Endothelial cell of umbilical vein (primary cell): Measurements from ENCODE around the gene PI4KA. TPM values are rescaled to one million over a fixed set of nuclear protein-coding genes. Genes with fewer than 3 reads are reported as not detected.

Source experiments
- BruUV-seq: library from RNA; stranded (reverse); fragments of 400-500 nt; replicated peaks from 2 replicates; lab custom pipeline; 2021; lab: Mats Ljungman, UMichigan
- CTCF ChIA-PET: fragments of 300-600, 350-600 bp; sonication (Branson Sonifier 250); formaldehyde crosslinking; loops from one replicate; lab custom pipeline; 2021; ENCODE audit warnings: antibody characterized with exemption, inconsistent platforms; lab: Charles Lee
- POLR2A ChIA-PET: fragments of 300-600, 350-600 bp; sonication (Branson Sonifier 250); formaldehyde crosslinking; loops from one replicate; lab custom pipeline; 2021; ENCODE audit warnings: antibody characterized with exemption, inconsistent platforms; lab: Charles Lee
- DNase-seq: peaks from one replicate; pipeline ENCODE4 v3.0.0-alpha.2; 2011; ENCODE audit warnings: low read depth, low spot score
- FAIRE-seq: peaks from 2 replicates; lab custom pipeline; 2011; peaks lifted over from hg19 to GRCh38; lab: Jason Lieb, UNC
- H2AFZ ChIP-seq: 2 replicates; pipeline ENCODE4 v1.6.0; 2012; ENCODE audit warnings: low read depth, low read length, control low read depth, inconsistent platforms
- H3K27ac ChIP-seq: 2 replicates; pipeline ENCODE4 v1.5.1; 2011; ENCODE audit warnings: low read depth, mild to moderate bottlenecking, control low read depth, low read length, moderate library complexity; ENCODE audit not compliant: insufficient read depth
- H3K27me3 ChIP-seq, 2 experiments: 2 replicates each; pipeline versions ENCODE4 v1.6.0 to v1.6.1; 2011; ENCODE audit warnings: low read length in 2 of 2, mixed read lengths in 1 of 2; ENCODE audit not compliant: control insufficient read depth in 2 of 2, insufficient read depth in 2 of 2
- H3K36me3 ChIP-seq, 2 experiments: 2 replicates in 1 of 2; 3 replicates in 1 of 2; pipeline ENCODE4 v1.5.1; 2011; ENCODE audit warnings: low read length in 2 of 2, mild to moderate bottlenecking in 1 of 2, moderate library complexity in 1 of 2; ENCODE audit not compliant: control insufficient read depth in 2 of 2, insufficient read depth in 2 of 2; ENCODE audit errors: extremely low read depth in 1 of 2
- H3K4me1 ChIP-seq: 3 replicates; pipeline ENCODE4 v1.5.1; 2011; ENCODE audit warnings: mild to moderate bottlenecking, low read length; ENCODE audit not compliant: control insufficient read depth, insufficient read depth; ENCODE audit errors: extremely low read depth
- H3K4me2 ChIP-seq: 2 replicates; pipeline ENCODE4 v1.6.1; 2011; ENCODE audit warnings: low read length, control low read depth, mixed read lengths; ENCODE audit not compliant: insufficient read depth
- H3K4me3 ChIP-seq, 3 experiments: fragments of 200-600 bp in 1 of 3; sonication (generic), shearing (Covaris generic) in 1 of 3; replicated peaks in 1 of 3; 2 replicates each; pipeline ENCODE4 v1.5.1; 2011 to 2016; ENCODE audit warnings: control low read depth in 3 of 3, low read length in 3 of 3, mild to moderate bottlenecking in 2 of 3, inconsistent platforms in 1 of 3, low read depth in 1 of 3, moderate library complexity in 1 of 3; ENCODE audit not compliant: insufficient read depth in 1 of 3
- H3K79me2 ChIP-seq: 2 replicates; pipeline ENCODE4 v1.6.0; 2012; ENCODE audit warnings: low read length, inconsistent platforms; ENCODE audit not compliant: control insufficient read depth, insufficient read depth
- H3K9ac ChIP-seq: replicated peaks from 2 replicates; pipeline ENCODE3; 2011; ENCODE audit warnings: low read length, control low read depth; ENCODE audit not compliant: insufficient read depth; ENCODE audit errors: extremely low read depth
- H3K9me1 ChIP-seq: replicated peaks from 3 replicates; pipeline ENCODE4 v1.6.0; 2011; ENCODE audit warnings: mild to moderate bottlenecking, low read length; ENCODE audit not compliant: control insufficient read depth, insufficient read depth; ENCODE audit errors: extremely low read depth
- H3K9me3 ChIP-seq: replicated peaks from 2 replicates; pipeline ENCODE4 v1.5.1; 2012; ENCODE audit warnings: low read length, inconsistent platforms; ENCODE audit not compliant: control insufficient read depth, insufficient read depth
- H4K20me1 ChIP-seq: replicated peaks from 2 replicates; pipeline ENCODE3; 2011; ENCODE audit warnings: mild to moderate bottlenecking, low read length; ENCODE audit not compliant: control insufficient read depth, insufficient read depth; ENCODE audit errors: extremely low read depth
- CTCF ChIP-seq, 2 donors: IDR thresholded peaks; 1 replicate in 1 of 2; 2 replicates in 1 of 2; pipeline ENCODE4 v1.5.1; 2011; ENCODE audit warnings: low read length in 2 of 2, mild to moderate bottlenecking in 2 of 2, moderate library complexity in 2 of 2, control low read depth in 1 of 2, inconsistent platforms in 1 of 2, low read depth in 1 of 2; ENCODE audit not compliant: insufficient read depth in 1 of 2; ENCODE audit errors: extremely low read depth in 1 of 2
- EZH2 ChIP-seq: IDR thresholded peaks from 2 replicates; pipeline ENCODE4 v1.6.1; 2012; ENCODE audit warnings: borderline replicate concordance, low read depth, mild to moderate bottlenecking, moderate library complexity, low read length, inconsistent platforms; ENCODE audit not compliant: severe bottlenecking
- FOS ChIP-seq: IDR thresholded peaks from 2 replicates; pipeline ENCODE4 v1.6.1; 2011; ENCODE audit warnings: mild to moderate bottlenecking, low read length, moderate library complexity, borderline replicate concordance; ENCODE audit not compliant: insufficient read depth
- GATA2 ChIP-seq: IDR thresholded peaks from 2 replicates; pipeline ENCODE4 v1.7.0; 2011; ENCODE audit warnings: low read depth, mild to moderate bottlenecking, moderate library complexity, mixed read lengths, low read length; ENCODE audit not compliant: insufficient read length, insufficient read depth
- JUN ChIP-seq: IDR thresholded peaks from 2 replicates; pipeline ENCODE4 v1.6.1; 2011; ENCODE audit warnings: borderline replicate concordance, low read depth; ENCODE audit not compliant: insufficient read length, insufficient read depth
- MYC ChIP-seq: IDR thresholded peaks from one replicate; pipeline ENCODE4 v1.6.1; 2011; ENCODE audit warnings: mild to moderate bottlenecking, low read depth, low read length
- POLR2A ChIP-seq: IDR thresholded peaks from 2 replicates; pipeline ENCODE4 v1.6.1; 2012; ENCODE audit warnings: low read depth, mild to moderate bottlenecking, control low read depth, low read length
- POLR2AphosphoS5 ChIP-seq: IDR thresholded peaks from 2 replicates; pipeline ENCODE4 v1.6.1; 2012; ENCODE audit warnings: low read depth, mild to moderate bottlenecking, control low read depth, low read length, moderate library complexity; ENCODE audit not compliant: insufficient read depth
- dilution Hi-C: fragments of 300-500 bp; cut with MboI; formaldehyde crosslinking; loops from one replicate; pipeline ENCODE4 v1.15.0; 2019; ENCODE audit warnings: low sequenced_read_pairs; ENCODE audit not compliant: extremely low pct_ligation_motif_present
- intact Hi-C: fragments of 100-400 bp; cut with micrococcal nuclease; formaldehyde crosslinking; loops from one replicate; pipeline ENCODE4 v1.10.0; 2022
- polyA plus RNA-seq, 4 experiments: library from polyadenylated mRNA; depleted of rRNA in 3 of 4; stranded (reverse) in 3 of 4; unstranded in 1 of 4; fragments of >200 nt; gene quantifications; 2 replicates each; pipeline versions ENCODE4 v1.2.1 to v1.2.3, GENCODE V29; 2011 to 2012; ENCODE audit warnings: missing spikeins in 1 of 4
- total RNA-seq: library from RNA; stranded (reverse); gene quantifications from 2 replicates; pipeline ENCODE4 v1.2.3, GENCODE V29; 2021
- TF ChIP-seq, protein P1 (sequence below): IDR thresholded peaks from 2 replicates; pipeline ENCODE4 v1.6.1; 2011; ENCODE audit not compliant: insufficient read depth, insufficient read length

PI4KA gene
- total and polyA plus RNA-seq, 2 donors (not counting 3 experiments of a cell fraction or from before 2014, with no cell fraction given) = 28.9 to 56.4 TPM

GRCh38 chr22:20792966-20793728 is 65.5 kb downstream of the PI4KA start:
- Histone ChIP-seq H4K20me1 (no peaks in the 10 kb centered on the region), H3K4me3 (no peak overlapping the region), H3K9ac (no peak overlapping the region), H3K27me3 (no peaks in the 10 kb centered on the region), H3K4me1 (no peaks in the 10 kb centered on the region), H3K9me1 (no peaks in the 10 kb centered on the region), H3K4me2 (no peak overlapping the region), H3K9me3 (no peaks in the 10 kb centered on the region), H3K36me3 (peaks cover 4 to 20% of the 10 kb centered on the region in 2 experiments), H2AFZ (no peak overlapping the region), H3K79me2 (no peaks in the 10 kb centered on the region), H3K27ac (no peak overlapping the region)
- no peak for DNase-seq
- BruUV-seq = no TSS peak
- CTCF ChIA-PET = interaction anchor here (1.2 to 2.0 kb wide), 3 partner anchors 9 to 15 kb away, joined by 4 to 23 read pairs (median 9); no protein-coding TSS in a partner anchor
- TF ChIP-seq FOS (no peak), POLR2AphosphoS5 (no peak), MYC (no peak), EZH2 (no peak), JUN (no peak), POLR2A (no peak), GATA2 (no peak), CTCF (IDR thresholded peaks at IDR 0.05; ENCODE audit: extremely low read depth in 1 of 2, insufficient read depth in 1 of 2, low read depth in 1 of 2, low read length in 2 of 2) (no peak)
- TF ChIP-seq, protein P1, sequence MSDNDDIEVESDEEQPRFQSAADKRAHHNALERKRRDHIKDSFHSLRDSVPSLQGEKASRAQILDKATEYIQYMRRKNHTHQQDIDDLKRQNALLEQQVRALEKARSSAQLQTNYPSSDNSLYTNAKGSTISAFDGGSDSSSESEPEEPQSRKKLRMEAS = no peak
- intact Hi-C loops = no loop called here
- FAIRE-seq = no peak
- POLR2A ChIA-PET = no interaction called here
- dilution Hi-C loops = no loop called here
